Psoas muscle (tissue), 8 donors: ENCODE measurements around the gene PXMP2. TPM values are rescaled to one million over a fixed set of nuclear protein-coding genes. Genes with fewer than 3 reads are reported as not detected.

ENCODE experiments used
- ATAC-seq, 4 donors: fragments of 200-7000 bp; cut with Tn5 transposase; one replicate each; pipeline ENCODE4 v1.9.1; 2020; ENCODE audit warnings: moderate library complexity in 3 of 4, mild to moderate bottlenecking in 2 of 4
- DNase-seq, 2 donors: peaks; one replicate each; pipeline ENCODE4 v3.0.0-alpha.2; 2020
- H3K27ac ChIP-seq: fragments of 200-600 bp; one replicate; pipeline ENCODE4 v1.8.0; 2022
- H3K27me3 ChIP-seq, 3 donors: fragments of 200-600 bp in 1 of 3; one replicate each; pipeline versions ENCODE4 v1.6.1 to v1.8.0; 2013 to 2022; ENCODE audit warnings: low read length in 2 of 3, mild to moderate bottlenecking in 2 of 3, moderate library complexity in 1 of 3; ENCODE audit not compliant: insufficient read depth in 3 of 3
- H3K36me3 ChIP-seq, 2 donors: fragments of 200-600 bp in 1 of 2; one replicate each; pipeline versions ENCODE4 v1.6.1 to v1.8.0; 2013 to 2022; ENCODE audit warnings: low read depth in 1 of 2, mild to moderate bottlenecking in 1 of 2, moderate library complexity in 1 of 2; ENCODE audit not compliant: insufficient read depth in 1 of 2
- H3K4me1 ChIP-seq: fragments of 200-600 bp; one replicate; pipeline ENCODE4 v1.8.0; 2022
- H3K4me3 ChIP-seq: fragments of 200-600 bp; one replicate; pipeline ENCODE4 v1.8.0; 2022; ENCODE audit warnings: mild to moderate bottlenecking
- H3K9me3 ChIP-seq: fragments of 200-600 bp; one replicate; pipeline ENCODE4 v1.8.0; 2022
- WGBS, 3 donors: extraction: QIAGEN DNeasy Blood & Tissue Kit; methylation state at CpG; one replicate each; pipeline versions ENCODE4 v1.1.6 to v1.1.7; 2013; 5-methylcytosine and 5-hydroxymethylcytosine counted together
- intact Hi-C, 2 donors: fragments of 100-400 bp; cut with DNase I; formaldehyde crosslinking; loops; one replicate each; pipeline versions ENCODE4 v1.11.0 to v1.14.2; 2022
- polyA plus RNA-seq, 3 donors: library from polyadenylated mRNA; stranded (reverse); fragments of 200-250 nt; gene quantifications; one replicate each; pipeline ENCODE4 v1.2.3, GENCODE V29; 2013
- total RNA-seq, 4 donors: library from RNA; stranded (reverse); fragmentation: NEBNext Ultra II Directional in 2 of 4; extraction: Animal tissue kit (Norgen Biotek cat#: 25700) in 2 of 4; gene quantifications; one replicate each; pipeline versions ENCODE4 v1.2.1 to v1.2.4, GENCODE V29; 2021 to 2023
- TF ChIP-seq, protein P1 (sequence below): fragments of 200-600 bp; IDR thresholded peaks from one replicate; pipeline ENCODE4 v1.8.0; 2022; ENCODE audit warnings: antibody characterized with exemption
- donor health status: healthy with polysubstance abuse.
- donor health status: DM: no; HTN: no; CAD: no; lungs with moderate emphysema.
- donor health status: Bipolar disorder and iron deficiency.
- donor health status: healthy.
- donor health status: DM: yes; HTN: yes; CAD: no.
- donor health status: DM: no; HTN: no; CAD: no.
- donor health status: DM: no; HTN: no; CAD: no.
- donor health status: DM: yes; HTN: yes; CAD: no.

The PXMP2 gene
- total and polyA plus RNA-seq, 7 donors: 13.1 to 36.8 (median 22.4) TPM

DNA sequence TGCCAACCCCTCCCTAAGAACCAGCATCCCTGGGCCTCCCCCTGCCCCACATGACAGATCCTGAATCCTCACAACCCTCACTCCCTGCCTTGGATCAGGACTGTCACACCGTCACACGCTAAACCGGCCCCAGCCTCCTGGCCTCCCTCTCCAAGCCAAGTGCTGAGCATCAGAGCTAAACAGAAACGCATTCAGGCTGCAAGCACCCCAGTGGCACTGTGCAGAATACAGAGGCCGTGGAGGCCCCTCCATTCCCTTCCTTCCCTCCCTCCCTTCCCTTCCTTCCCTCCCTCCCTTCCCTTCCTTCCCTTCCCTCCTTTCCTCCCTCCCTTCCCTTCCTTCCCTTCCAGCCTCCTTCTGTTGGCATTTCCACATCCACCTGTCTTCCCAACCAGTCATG is 12.8 kb upstream of the PXMP2 start:
- TF ChIP-seq, protein P1, sequence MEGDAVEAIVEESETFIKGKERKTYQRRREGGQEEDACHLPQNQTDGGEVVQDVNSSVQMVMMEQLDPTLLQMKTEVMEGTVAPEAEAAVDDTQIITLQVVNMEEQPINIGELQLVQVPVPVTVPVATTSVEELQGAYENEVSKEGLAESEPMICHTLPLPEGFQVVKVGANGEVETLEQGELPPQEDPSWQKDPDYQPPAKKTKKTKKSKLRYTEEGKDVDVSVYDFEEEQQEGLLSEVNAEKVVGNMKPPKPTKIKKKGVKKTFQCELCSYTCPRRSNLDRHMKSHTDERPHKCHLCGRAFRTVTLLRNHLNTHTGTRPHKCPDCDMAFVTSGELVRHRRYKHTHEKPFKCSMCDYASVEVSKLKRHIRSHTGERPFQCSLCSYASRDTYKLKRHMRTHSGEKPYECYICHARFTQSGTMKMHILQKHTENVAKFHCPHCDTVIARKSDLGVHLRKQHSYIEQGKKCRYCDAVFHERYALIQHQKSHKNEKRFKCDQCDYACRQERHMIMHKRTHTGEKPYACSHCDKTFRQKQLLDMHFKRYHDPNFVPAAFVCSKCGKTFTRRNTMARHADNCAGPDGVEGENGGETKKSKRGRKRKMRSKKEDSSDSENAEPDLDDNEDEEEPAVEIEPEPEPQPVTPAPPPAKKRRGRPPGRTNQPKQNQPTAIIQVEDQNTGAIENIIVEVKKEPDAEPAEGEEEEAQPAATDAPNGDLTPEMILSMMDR: no peak
- Histone ChIP-seq H3K4me3 (no peak overlapping the region), H3K4me1 (no peaks in the 10 kb centered on the region), H3K27ac (no peak overlapping the region), H3K36me3 (peaks cover 0 to 82% of the 10 kb centered on the region in 2 donors), H3K27me3 (no peaks in the 10 kb centered on the region), H3K9me3 (no peaks in the 10 kb centered on the region)
- intact Hi-C loops: no loop called here
- WGBS, 3 donors: 90 to 97% (median 95%) methylated on average over 5 of the region's 5 CpGs
- no peak for ATAC-seq
- DNase-seq: no peak

DNA sequence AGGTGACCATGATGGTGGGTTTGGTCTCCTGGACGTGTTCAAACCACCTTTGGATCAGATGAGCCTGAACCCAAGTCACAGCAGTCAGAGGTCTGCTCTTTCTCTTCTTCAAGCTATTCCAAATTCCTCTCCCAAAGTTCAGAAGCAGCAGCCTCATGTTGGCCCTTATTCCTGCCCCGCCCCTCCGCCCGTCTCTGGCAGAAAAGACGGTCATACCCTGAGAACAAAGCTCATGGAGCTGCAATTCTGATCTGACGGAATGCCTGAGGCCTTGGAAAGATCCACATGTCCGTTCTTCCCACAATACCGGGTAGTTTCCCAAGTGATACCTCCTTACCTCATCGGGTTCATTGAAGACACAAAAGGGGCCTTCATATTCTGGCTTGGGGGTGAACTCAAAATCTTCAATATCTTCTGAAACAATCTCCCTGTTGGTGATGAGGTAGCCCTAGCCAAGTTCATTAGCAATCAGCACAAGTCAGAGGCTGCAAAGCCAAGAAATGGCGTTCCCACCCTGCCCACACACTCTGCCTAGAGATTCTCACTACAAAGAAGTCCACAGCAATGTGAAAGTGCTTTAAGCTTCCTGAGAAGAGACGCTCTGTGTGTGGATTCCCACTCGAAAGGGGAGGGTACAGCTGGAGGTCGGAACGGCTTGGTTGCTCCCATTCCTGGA is 11.5 kb upstream of the PXMP2 start:
- H3K4me1 ChIP-seq: no peaks in the 10 kb centered on the region
- no peaks in the 10 kb centered on the region for H3K9me3 ChIP-seq
- intact Hi-C loops: no loop called here
- H3K4me3 ChIP-seq: no peak overlapping the region
- TF ChIP-seq, protein P1: no peak
- no peak for ATAC-seq
- H3K27me3 ChIP-seq: no peaks in the 10 kb centered on the region
- 95 to 96% (median 95%) methylated on average over 14 of the region's 14 CpGs for WGBS, 3 donors
- no peak for DNase-seq
- H3K36me3 ChIP-seq: peaks cover 0 to 78% of the 10 kb centered on the region in 2 donors
- no peak overlapping the region for H3K27ac ChIP-seq

DNA sequence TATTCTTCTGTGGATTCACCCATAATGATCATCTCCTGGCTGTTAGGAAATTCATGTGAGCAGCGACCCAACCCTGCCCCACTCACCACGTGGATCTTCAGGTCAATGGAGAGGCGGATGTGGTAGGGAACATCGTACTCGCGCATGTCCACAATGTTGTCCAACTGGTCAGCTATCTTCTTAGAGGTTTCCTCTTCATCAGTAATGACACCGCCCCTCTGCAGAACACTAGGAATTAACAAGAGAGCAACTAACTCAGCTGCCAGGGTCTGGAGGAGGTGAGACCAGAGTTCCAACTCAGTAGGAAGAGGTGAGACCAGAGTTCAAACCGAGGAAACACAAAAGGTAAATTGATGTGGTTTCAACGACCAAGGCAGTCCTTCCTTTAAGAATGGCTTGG is 9.9 kb upstream of the PXMP2 start:
- 93 to 95% (median 94%) methylated on average over 9 of the region's 9 CpGs for WGBS, 3 donors
- H3K36me3 ChIP-seq: peaks cover 0 to 67% of the 10 kb centered on the region in 2 donors
- ATAC-seq (no peak), DNase-seq (no peak)
- H3K4me1 ChIP-seq: no peaks in the 10 kb centered on the region
- H3K27ac ChIP-seq: no peak overlapping the region
- H3K27me3 ChIP-seq: no peaks in the 10 kb centered on the region
- TF ChIP-seq, protein P1: no peak
- no peak overlapping the region for H3K4me3 ChIP-seq
- intact Hi-C loops: no loop called here
- H3K9me3 ChIP-seq: no peaks in the 10 kb centered on the region

DNA sequence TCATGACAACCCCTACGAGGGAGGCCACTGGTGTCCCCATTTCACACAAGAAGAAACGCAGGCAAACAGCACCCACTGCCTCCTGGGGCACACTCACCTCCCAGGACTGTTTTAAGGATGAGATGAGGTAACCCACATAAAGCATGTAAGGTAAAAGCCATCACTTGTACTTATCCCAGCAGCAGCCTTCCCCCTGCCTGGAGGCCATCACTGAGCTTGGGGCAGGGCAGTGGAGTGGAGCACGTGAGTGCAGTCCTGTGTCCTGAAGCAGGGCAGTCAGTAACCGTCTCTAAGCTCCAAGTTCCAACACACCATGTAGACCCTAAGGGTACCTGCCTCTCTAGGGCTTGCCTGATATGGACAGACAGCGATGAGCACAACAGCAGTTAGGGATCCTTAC is 2.0 kb upstream of the PXMP2 start:
- no peak for DNase-seq
- intact Hi-C loops: no loop called here
- H3K4me3 ChIP-seq: no peak overlapping the region
- H3K4me1 ChIP-seq: no peaks in the 10 kb centered on the region
- H3K9me3 ChIP-seq: no peaks in the 10 kb centered on the region
- TF ChIP-seq, protein P1: no peak
- H3K27ac ChIP-seq: no peak overlapping the region
- ATAC-seq: no peak
- 71 to 80% (median 71%) methylated on average over 5 of the region's 5 CpGs for WGBS, 3 donors
- no peaks in the 10 kb centered on the region for H3K27me3 ChIP-seq
- H3K36me3 ChIP-seq: peaks cover 0 to 3% of the 10 kb centered on the region in 2 donors

DNA sequence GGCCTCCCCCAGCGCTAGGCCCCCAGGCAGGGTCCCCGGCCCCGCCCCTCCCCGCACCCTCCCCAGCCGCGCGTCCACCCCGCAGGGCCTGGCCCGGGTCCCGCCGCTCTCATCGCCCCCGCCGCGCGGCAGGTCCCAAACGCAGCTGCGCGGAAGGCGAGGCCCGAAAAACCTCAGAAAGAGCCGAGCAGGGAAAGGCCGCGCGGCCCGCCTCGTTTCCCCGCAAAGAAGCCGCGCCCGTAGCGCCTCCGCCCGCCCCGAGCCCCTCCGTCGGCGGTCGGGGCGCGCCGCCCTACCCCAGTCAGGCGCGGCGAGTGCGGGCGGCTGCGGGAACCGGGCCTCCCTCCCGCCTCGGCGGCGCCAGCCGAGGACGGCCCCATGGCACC is 569 bp upstream of the PXMP2 start:
- Histone ChIP-seq H3K4me1 (no peaks in the 10 kb centered on the region), H3K27me3 (no peaks in the 10 kb centered on the region), H3K36me3 (peaks cover 0 to 12% of the 10 kb centered on the region in 2 donors), H3K9me3 (no peaks in the 10 kb centered on the region), H3K4me3 (peak overlapping the region; percentile 75), H3K27ac (peak overlapping the region; percentile 65)
- no peak for DNase-seq
- 0 to 1% (median 0%) methylated on average over 28 to 55 of the region's 55 CpGs for WGBS, 3 donors
- ATAC-seq: peak in 2 of 4 donors; percentile 1 to 66
- TF ChIP-seq, protein P1: no peak
- intact Hi-C loops: no loop called here
